ENCODE results near the gene ZMYND11. TPM values are rescaled to one million over a fixed set of nuclear protein-coding genes. Genes with fewer than 3 reads are reported as not detected.

ZMYND11 gene
- total and polyA plus RNA-seq, 8 donors = 20.5 to 51.4 (median 38.6) TPM

DNA sequence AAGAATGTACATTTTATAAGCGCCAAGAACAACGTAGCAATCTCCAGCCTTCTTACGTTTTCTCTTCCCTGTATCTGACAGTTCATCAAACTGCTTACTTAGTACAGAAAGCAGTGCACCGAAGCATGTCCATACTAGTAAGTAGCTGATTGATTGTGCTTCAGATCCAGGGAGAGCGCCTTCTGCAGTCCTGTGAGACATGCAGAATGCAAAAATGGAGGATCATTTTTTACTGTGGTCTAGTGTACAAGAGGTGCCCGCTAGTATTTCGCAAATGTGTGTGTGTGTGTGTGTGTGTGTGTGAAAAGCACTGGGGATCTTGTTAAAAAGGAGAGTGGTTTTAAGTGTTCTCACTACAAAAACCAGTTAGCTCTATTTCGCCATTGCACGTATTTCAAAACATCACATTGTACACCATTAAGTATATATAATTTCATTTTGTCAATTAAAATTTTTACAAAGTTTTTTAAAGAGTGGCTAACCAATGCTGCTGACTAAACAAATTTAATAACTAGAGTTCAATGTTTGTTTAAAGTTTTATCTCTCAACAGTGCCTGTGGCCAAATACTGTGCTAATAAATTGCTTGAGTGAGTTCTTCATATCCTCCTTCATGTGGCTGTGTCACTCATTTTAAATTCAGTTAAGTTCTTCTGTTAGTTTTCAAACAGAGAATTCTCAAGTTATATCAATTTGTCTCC lies 99.6 kb downstream of the ZMYND11 start:
- no peak overlapping the region for H3K4me3 ChIP-seq
- ATAC-seq = no peak
- no peak for DNase-seq
- intact Hi-C loops (cut with DNase I) = no loop called here
- FAIRE-seq = no peak
- no peaks in the 10 kb centered on the region for H3K27me3 ChIP-seq
- no peaks in the 10 kb centered on the region for H3K9me3 ChIP-seq
- TF ChIP-seq, protein P1, sequence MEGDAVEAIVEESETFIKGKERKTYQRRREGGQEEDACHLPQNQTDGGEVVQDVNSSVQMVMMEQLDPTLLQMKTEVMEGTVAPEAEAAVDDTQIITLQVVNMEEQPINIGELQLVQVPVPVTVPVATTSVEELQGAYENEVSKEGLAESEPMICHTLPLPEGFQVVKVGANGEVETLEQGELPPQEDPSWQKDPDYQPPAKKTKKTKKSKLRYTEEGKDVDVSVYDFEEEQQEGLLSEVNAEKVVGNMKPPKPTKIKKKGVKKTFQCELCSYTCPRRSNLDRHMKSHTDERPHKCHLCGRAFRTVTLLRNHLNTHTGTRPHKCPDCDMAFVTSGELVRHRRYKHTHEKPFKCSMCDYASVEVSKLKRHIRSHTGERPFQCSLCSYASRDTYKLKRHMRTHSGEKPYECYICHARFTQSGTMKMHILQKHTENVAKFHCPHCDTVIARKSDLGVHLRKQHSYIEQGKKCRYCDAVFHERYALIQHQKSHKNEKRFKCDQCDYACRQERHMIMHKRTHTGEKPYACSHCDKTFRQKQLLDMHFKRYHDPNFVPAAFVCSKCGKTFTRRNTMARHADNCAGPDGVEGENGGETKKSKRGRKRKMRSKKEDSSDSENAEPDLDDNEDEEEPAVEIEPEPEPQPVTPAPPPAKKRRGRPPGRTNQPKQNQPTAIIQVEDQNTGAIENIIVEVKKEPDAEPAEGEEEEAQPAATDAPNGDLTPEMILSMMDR (IDR thresholded peaks at IDR 0.05) = no peak
- H3K36me3 ChIP-seq = peaks cover 0 to 5% (median 0%) of the 10 kb centered on the region in 3 donors
- no peaks in the 10 kb centered on the region for H3K4me1 ChIP-seq
- H3K27ac ChIP-seq = no peak overlapping the region
- WGBS, 2 donors = 76% methylated on average over 9 of the region's 9 CpGs

GRCh38 chr10:235915-236314 lies 100.7 kb downstream of the ZMYND11 start:
- TF ChIP-seq, protein P1 (IDR thresholded peaks at IDR 0.05) = no peak
- Histone ChIP-seq H3K36me3 (peaks cover 0 to 11% (median 8%) of the 10 kb centered on the region in 3 donors), H3K9me3 (no peaks in the 10 kb centered on the region), H3K4me1 (no peaks in the 10 kb centered on the region), H3K27me3 (no peaks in the 10 kb centered on the region), H3K4me3 (no peak overlapping the region), H3K27ac (no peak overlapping the region)
- no peak for ATAC-seq
- WGBS, 2 donors = 88 to 97% methylated on average over 3 of the region's 3 CpGs
- no peak for DNase-seq
- no peak for FAIRE-seq
- intact Hi-C loops (cut with DNase I) = no loop called here

DNA sequence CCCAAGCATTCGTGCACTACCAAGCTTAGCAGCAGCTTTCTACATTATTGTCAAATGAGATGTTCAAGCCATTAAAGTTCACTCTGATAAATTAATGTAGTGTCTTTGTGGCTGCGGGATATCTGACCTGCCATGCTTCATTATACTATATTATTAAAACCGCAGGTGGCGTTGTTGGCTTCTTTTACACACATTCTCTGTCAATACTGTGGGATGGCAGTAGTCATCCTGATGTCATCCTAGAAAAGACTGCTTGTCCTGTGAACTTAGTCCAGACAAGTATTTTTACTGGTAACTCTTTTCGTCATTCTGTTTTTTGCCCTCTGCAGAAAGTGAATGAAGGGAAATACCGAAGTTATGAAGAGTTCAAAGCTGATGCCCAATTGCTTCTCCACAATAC lies 103.9 kb downstream of the ZMYND11 start:
- ATAC-seq (no peak), DNase-seq (no peak), FAIRE-seq (no peak)
- Histone ChIP-seq H3K9me3 (no peaks in the 10 kb centered on the region), H3K27ac (no peak overlapping the region), H3K4me1 (no peaks in the 10 kb centered on the region), H3K36me3 (peaks cover 0 to 28% (median 14%) of the 10 kb centered on the region in 3 donors), H3K4me3 (no peak overlapping the region), H3K27me3 (no peaks in the 10 kb centered on the region)
- intact Hi-C loops (cut with DNase I) = no loop called here
- 89 to 94% methylated on average over 6 of the region's 6 CpGs for WGBS, 2 donors
- TF ChIP-seq, protein P1 (IDR thresholded peaks at IDR 0.05) = no peak

DNA sequence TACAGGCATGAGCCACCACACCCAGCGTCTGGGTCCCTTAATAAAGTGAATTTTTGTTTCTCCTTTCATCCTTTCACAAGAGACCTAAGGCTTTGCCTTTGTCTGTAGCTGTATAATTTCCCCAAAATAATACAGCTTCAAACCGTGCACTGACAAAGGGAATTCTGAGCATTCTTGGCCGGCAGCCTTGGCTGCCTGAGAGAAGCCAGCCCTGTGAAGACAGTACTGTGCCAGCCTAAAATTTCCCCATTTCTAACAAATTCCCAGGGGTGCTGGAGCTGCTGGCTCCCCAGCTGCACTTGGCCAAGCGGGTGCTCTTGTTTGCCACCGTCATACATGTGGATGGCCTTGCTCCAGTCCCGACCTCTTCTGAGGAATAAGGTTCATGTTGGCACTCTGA lies 106.2 kb downstream of the ZMYND11 start:
- 91 to 94% methylated on average over 6 of the region's 6 CpGs for WGBS, 2 donors
- Histone ChIP-seq H3K4me3 (no peak overlapping the region), H3K36me3 (peaks cover 0 to 28% (median 14%) of the 10 kb centered on the region in 3 donors), H3K9me3 (no peaks in the 10 kb centered on the region), H3K4me1 (no peaks in the 10 kb centered on the region), H3K27ac (no peak overlapping the region), H3K27me3 (no peaks in the 10 kb centered on the region)
- TF ChIP-seq, protein P1 (IDR thresholded peaks at IDR 0.05) = no peak
- DNase-seq = no peak
- intact Hi-C loops (cut with DNase I) = no loop called here
- ATAC-seq = peak in 1 of 4 donors; percentile 20
- no peak for FAIRE-seq

GRCh38 chr10:241966-242643 lies 106.8 kb downstream of the ZMYND11 start:
- intact Hi-C loops (cut with DNase I) = no loop called here
- DNase-seq (no peak), FAIRE-seq (no peak), ATAC-seq (no peak)
- Histone ChIP-seq H3K27me3 (no peaks in the 10 kb centered on the region), H3K4me3 (no peak overlapping the region), H3K27ac (no peak overlapping the region), H3K9me3 (no peaks in the 10 kb centered on the region), H3K4me1 (no peaks in the 10 kb centered on the region), H3K36me3 (peaks cover 0 to 34% (median 18%) of the 10 kb centered on the region in 3 donors)
- WGBS, 2 donors = 82 to 87% methylated on average over 9 of the region's 9 CpGs
- TF ChIP-seq, protein P1 (IDR thresholded peaks at IDR 0.05) = no peak

Data from pancreas (tissue), 10 donors.